ENCODE measurements around the gene RER1.

GRCh38 chr1:2433936-2434655 lies 42.5 kb downstream of the RER1 start:
- TF ChIP-seq POLR2A (IDR thresholded peaks at IDR 0.05; ENCODE audit: low read length) = no peak
- TF ChIP-seq GATA1 (IDR thresholded peaks at IDR 0.05; ENCODE audit: low read depth, low read length) = no peak

Measured in erythroblast (primary cell).